NK-92 (cell line): ENCODE results near the gene GCSH.
A peak's percentile ranks its signal among the peaks of the same experiment; 100 is the strongest.

Experiments
- DNase-seq: peaks from one replicate; lab custom pipeline; 2025; ENCODE audit not compliant: unreplicated experiment; lab: John Stamatoyannopoulos, UW

The GCSH gene

DNA sequence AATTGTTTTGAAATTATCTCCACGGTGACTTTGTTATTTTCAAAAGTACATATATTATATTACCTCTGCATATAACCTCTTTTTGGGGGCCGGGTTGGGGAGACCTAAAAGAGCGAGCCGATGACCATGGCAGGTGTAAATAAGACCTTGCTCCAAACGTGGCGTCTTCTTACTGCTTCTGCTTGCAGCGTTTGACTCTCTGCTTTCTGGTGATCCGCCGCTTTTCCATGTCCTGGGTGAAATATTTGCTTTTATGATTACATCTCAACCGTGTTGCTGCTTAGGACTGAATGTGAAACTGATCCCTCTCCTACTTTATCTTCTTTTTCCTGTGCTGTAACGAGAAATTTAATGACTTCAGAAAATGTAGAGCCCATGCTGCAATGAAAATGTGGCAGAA lies 42.4 kb downstream of the GCSH start:
- DNase-seq: no peak

DNA sequence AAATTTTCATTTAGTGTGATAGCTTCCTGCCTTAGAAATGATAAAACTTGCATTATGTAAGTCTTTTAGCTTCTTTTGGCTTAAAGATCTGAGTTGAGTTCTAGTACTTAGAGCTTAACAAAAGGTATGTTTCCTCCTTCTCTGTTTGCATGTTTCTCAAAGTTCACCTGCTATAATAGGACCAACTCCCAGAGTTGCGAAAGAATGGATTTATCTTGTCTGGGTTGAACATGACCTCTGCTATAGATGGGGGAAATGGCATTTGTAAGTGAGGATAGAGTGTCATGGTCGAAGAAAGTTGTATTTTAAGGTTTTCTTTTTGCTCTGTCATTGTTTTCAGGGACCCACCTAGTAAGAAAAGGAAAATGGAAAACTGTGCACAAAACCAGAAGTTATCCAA lies 53.4 kb downstream of the GCSH start:
- no peak for DNase-seq

DNA sequence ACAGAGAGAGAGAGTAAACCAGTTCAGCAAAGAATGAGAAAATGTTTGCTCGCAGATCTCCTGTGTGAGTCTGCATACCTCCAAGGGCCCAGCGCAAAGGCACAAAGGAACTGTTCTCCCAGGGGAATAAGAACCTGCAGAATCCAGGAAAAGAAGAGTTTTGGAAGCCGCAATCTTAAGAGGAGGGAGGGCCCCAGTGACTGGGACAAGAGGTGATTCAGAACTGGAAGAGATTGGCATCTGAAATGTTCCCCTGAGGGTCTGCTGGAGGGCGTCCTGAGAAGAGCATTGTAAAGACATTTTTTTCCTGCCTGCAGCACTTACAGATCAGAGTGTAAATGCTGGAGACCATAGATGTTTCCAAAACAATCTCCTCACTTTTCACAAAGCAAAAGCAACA lies 54.5 kb downstream of the GCSH start:
- DNase-seq: no peak

DNA sequence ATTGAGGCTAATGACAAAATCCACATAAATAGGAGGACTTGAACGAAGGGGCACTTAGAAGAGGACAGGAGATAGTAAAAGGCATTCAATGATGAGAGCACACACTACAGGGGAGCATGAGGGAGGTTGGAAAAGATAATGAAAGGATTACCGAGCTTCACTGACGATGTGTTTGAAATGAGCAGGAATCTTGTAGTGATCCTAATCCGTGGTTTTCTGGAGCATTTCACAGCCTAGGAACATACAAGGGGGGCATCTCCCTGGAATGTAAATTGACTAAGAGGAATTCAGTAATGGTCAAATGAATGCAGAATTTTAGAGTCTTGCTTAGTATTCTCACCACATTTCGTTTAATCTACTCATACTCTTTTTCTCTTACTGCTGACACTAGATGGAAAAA lies 55.4 kb downstream of the GCSH start:
- no peak for DNase-seq

DNA sequence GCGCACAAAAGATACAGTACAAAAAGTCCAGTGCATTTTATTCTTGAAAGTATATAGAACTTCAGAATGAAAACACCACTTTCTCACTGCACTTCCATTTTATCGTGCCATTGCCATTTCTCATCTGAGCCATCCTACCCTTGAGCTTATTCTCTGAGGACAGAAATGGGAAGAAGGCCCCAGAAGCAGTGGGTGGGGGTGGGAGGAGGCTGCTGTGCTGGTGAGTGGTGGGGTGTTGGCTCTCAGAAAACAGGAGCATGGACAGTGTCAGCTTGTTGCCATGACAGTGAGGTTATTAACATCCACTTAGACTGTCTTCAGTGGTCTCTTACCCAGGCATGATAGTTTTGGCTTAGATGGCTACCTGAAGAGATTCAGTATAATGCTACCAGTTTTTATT lies 56.1 kb downstream of the GCSH start:
- no peak for DNase-seq

DNA sequence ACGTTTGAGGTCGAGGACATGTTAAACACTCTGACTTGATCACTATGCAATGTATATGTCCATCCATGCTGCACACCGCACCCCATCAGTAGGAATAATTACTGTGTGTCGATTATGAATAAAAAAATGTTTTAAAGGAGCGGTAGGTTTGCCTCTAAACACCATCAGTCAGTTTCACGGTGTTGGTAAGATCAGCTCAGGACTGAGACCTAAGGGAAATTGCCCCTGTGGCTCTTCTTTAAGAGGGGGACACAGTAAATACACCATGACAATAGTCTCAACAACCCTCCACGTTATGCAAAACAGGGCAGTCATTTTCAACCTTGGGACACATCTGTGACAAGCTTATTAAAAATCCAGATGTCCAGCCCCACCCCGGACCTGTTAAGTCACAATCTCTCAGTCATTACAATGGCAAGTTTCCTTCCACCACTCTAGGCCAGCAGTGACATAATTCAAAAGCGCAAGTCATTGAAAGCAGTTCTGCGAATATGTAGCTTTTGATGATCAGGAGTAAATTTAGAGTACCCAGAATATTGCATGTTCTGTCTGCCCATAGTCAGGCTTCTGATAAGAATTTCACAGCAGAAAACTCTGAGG lies 59.3 kb downstream of the GCSH start:
- no peak for DNase-seq

DNA sequence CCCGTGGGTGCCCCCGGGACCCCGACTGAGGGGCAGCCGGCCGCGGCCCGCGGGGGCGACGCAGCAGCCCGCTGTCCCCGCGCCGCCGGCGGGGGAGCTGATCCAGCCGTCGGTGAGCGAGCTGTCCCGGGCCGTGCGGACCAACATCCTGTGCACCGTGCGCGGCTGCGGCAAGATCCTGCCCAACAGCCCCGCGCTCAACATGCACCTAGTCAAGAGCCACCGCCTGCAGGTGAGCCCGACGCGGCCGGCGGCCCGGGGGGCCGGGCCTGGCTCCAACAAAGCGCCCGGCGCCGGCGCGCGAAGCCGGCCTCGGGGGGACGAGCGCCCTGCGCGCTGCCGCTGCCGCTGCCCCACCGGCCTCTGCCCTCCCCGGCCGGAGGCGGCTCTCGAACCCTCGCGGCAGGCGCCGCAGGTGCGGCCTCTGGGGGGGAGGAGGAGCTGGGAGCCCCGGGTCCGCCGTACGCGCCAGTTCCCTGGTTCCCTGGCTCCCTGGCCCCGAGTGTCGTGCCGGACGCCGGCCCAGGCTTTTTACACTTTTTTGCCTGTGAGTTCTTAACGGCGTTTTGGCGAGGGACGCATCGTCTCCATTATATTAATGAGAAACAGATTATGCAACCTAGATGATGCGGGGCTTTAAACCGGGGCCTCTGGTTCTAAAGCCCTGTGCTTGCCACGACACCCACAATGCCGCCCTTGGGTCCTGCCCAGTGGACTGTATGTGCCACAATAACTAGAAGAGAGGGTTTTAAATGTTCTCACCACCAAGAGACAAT lies 60.0 kb downstream of the GCSH start:
- DNase-seq: no peak

DNA sequence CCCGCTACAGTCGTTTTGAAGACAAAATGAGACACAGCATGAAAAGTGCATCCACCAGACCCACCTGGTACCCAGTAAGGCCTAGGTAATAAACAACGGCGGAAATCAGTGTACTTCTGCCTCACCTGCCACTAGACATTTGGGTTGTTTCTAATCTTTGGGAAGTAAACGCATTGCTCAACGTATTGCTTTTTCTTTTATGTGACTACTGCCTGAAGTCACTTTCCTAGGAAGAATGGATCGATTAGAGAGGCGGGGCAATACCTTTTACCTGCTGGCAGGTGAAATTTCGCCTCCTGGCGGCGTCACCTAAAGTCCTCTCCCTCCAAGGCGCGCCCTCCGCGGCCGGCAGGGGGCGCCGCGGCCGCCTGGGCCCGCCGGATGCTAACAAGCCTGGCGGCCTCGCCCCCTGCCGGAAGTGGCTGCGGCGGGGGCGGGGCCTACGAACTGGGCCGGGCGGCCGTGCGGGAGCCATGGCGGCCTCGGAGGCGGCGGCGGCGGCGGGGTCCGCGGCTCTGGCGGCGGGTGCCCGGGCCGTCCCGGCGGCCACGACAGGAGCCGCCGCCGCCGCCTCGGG lies 60.7 kb downstream of the GCSH start, which contains the start of gene ATMIN:
TSS of gene ATMIN (plus strand) at position 445 of the 577 bp plus-strand sequence. CDS start at position 474, 29 bp downstream.
- peak; percentile 25 for DNase-seq
